Esophagus muscularis mucosa (tissue), 4 donors: ENCODE results near the gene IRAK2. TPM values are rescaled to one million over a fixed set of nuclear protein-coding genes. Genes with fewer than 3 reads are reported as not detected.

Experiments used
- DNase-seq: peaks from one replicate; pipeline ENCODE4 v3.0.0-alpha.2; 2017; ENCODE audit errors: extremely low spot score
- H3K27ac ChIP-seq, 4 donors: fragments of 200-600 bp; sonication (generic); replicated peaks in 1 of 4; 1 replicate in 3 of 4; 2 replicates in 1 of 4; pipeline ENCODE4 v1.5.1; 2016 to 2019; ENCODE audit warnings: mild to moderate bottlenecking in 1 of 4
- H3K27me3 ChIP-seq, 4 donors: fragments of 200-600 bp; sonication (generic); one replicate each; pipeline versions ENCODE4 v1.5.1 to v1.6.0; 2016 to 2019
- H3K36me3 ChIP-seq, 4 donors: fragments of 200-600 bp; sonication (generic); one replicate each; pipeline ENCODE4 v1.5.1; 2016 to 2019
- H3K4me1 ChIP-seq, 4 donors: fragments of 200-600 bp; sonication (generic); one replicate each; pipeline ENCODE4 v1.5.1; 2016 to 2019
- H3K4me3 ChIP-seq, 4 donors: fragments of 200-600 bp; sonication (generic); 1 replicate in 2 of 4; 2 replicates in 2 of 4; pipeline ENCODE4 v1.5.1; 2016 to 2019; ENCODE audit warnings: mild to moderate bottlenecking in 4 of 4, moderate library complexity in 1 of 4
- H3K9me3 ChIP-seq, 4 donors: fragments of 200-600 bp; sonication (generic); 1 replicate in 3 of 4; 2 replicates in 1 of 4; pipeline ENCODE4 v1.5.1; 2016 to 2019
- EP300 ChIP-seq: sonication (generic); formaldehyde crosslinking; IDR thresholded peaks from one replicate; pipeline ENCODE4 v1.6.1; 2017; ENCODE audit warnings: antibody characterized with exemption
- POLR2A ChIP-seq: fragments of 450-650 bp; IDR thresholded peaks from one replicate; pipeline ENCODE4 v1.6.1; 2017; ENCODE audit warnings: antibody characterized with exemption, moderate library complexity, mild to moderate bottlenecking, low read depth
- POLR2AphosphoS5 ChIP-seq, 2 donors: sonication (generic); formaldehyde crosslinking; IDR thresholded peaks; one replicate each; pipeline ENCODE4 v1.6.1; 2017; ENCODE audit warnings: antibody characterized with exemption in 2 of 2
- WGBS: methylation state at CpG from one replicate; pipeline ENCODE4 v1.1.5; 2018; 5-methylcytosine and 5-hydroxymethylcytosine counted together
- intact Hi-C: fragments of 100-400 bp; cut with DNase I; formaldehyde crosslinking; loops from one replicate; pipeline ENCODE4 v1.15.1; 2023
- total RNA-seq, 4 donors: library from RNA; depleted of rRNA; stranded (reverse); fragments of >200 nt; gene quantifications; one replicate each; pipeline versions ENCODE4 v1.1.0 to v1.2.1, GENCODE V29; 2016
- TF ChIP-seq, protein P1 (sequence below), 3 experiments: fragments of 200-600 bp in 2 of 3; fragments of 450-650 bp in 1 of 3; sonication (generic) in 2 of 3; IDR thresholded peaks; one replicate each; pipeline ENCODE4 v1.5.1; 2017 to 2019; ENCODE audit warnings: antibody characterized with exemption in 3 of 3, mild to moderate bottlenecking in 2 of 3, moderate library complexity in 1 of 3

Gene IRAK2
- total RNA-seq, 4 donors from 2014 or later, result 2.5 to 3.2 (median 2.8) TPM

DNA sequence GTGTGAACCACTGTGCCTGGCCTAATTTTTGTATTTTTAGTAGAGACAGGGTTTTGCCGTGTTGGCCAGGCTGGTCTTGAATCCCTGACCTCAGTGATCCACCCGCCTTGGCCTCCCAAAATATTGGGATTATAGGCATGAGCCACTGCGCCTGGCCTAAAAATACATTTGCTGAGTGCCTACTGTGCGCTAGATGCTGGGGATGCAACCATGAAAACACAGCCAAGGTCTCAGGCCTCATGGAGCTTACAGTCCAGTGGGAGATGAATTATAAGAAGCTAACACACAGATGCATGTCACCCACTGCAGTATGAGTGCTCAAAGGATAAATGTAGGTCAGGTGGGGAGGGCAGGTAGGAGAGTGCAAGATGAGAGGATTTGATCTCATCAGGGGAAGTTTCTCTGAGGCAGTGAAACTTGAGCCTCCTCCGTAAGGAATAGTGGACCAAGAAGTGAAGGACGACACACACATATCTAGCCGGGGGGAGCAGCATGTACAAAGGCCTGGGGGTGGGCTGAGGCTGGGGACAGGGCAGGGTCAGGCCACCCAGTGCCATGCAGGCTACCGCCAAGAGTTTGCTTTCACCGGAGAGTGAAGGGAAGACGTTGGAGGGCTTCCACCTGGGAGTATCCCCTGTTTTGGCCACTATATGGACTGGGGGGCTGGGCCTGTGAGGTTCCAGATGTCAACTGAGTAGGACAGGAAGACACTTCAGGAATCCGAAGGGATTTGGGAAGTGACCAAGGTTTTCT, 24.3 kb downstream of the IRAK2 start:
- Histone ChIP-seq H3K4me1 (peaks cover 54 to 80% (median 62%) of the 10 kb centered on the region in 4 donors), H3K4me3 (no peak overlapping the region), H3K36me3 (peaks cover 0 to 5% (median 0%) of the 10 kb centered on the region in 4 donors), H3K9me3 (no peaks in the 10 kb centered on the region), H3K27me3 (no peaks in the 10 kb centered on the region), H3K27ac (peak overlapping the region; percentile 63 to 90 (median 84))
- 74% methylated on average over 11 of the region's 11 CpGs for WGBS
- intact Hi-C loops, result no loop called here
- no peak for DNase-seq
- TF ChIP-seq POLR2AphosphoS5 (IDR thresholded peaks at IDR 0.05), result no peak
- TF ChIP-seq POLR2A, result no peak
- TF ChIP-seq EP300, result no peak
- TF ChIP-seq, protein P1, sequence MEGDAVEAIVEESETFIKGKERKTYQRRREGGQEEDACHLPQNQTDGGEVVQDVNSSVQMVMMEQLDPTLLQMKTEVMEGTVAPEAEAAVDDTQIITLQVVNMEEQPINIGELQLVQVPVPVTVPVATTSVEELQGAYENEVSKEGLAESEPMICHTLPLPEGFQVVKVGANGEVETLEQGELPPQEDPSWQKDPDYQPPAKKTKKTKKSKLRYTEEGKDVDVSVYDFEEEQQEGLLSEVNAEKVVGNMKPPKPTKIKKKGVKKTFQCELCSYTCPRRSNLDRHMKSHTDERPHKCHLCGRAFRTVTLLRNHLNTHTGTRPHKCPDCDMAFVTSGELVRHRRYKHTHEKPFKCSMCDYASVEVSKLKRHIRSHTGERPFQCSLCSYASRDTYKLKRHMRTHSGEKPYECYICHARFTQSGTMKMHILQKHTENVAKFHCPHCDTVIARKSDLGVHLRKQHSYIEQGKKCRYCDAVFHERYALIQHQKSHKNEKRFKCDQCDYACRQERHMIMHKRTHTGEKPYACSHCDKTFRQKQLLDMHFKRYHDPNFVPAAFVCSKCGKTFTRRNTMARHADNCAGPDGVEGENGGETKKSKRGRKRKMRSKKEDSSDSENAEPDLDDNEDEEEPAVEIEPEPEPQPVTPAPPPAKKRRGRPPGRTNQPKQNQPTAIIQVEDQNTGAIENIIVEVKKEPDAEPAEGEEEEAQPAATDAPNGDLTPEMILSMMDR (IDR thresholded peaks at IDR 0.05), result no peak

DNA sequence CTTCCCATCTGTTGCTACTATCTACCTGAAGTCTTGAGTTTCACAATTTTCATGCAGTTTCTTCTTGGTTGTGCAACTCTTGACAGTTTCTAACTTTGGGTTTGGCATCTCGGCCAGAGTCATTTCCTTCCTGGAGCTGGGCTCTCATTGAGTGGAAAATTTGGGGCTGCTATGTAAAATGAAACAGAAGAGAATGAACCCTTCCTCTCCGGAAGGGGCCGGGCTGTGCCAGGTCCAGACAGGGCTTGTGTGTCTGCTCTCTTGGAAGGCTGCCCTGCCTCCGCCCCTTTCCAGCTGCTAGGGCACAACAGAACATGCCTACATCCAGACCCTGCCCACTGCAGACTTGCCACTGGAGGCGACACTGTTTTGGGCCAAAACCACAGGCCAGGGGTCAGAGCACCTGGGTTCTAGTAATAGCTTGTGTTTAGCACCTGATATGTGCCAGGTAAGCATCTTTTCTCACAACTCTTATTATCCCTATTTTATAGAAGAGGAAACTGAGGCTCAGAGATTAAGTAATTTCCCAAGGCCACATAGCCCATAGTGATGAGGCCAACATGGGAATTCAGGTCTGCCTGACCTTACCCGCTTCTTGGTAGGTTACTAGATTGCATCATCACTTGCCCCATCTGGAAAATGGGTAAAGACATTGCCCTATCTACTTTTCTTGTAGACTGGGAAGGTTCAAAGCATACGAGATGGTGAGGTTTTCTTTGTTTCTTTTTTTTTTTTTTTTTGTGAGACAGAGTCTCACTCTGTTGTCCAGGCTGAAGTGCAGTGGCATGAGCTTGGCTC, 25.0 kb downstream of the IRAK2 start:
- H3K4me1 ChIP-seq, result peaks cover 62 to 88% (median 69%) of the 10 kb centered on the region in 4 donors
- 50% methylated on average over 7 of the region's 7 CpGs for WGBS
- no peak for TF ChIP-seq POLR2A
- TF ChIP-seq POLR2AphosphoS5 (IDR thresholded peaks at IDR 0.05), result peak; percentile 49 to 69
- peak overlapping the region; percentile 63 to 90 (median 84) for H3K27ac ChIP-seq
- H3K9me3 ChIP-seq, result no peaks in the 10 kb centered on the region
- intact Hi-C loops, result no loop called here
- no peaks in the 10 kb centered on the region for H3K27me3 ChIP-seq
- H3K36me3 ChIP-seq, result no peaks in the 10 kb centered on the region
- peak; percentile 97 for DNase-seq
- H3K4me3 ChIP-seq, result no peak overlapping the region

DNA sequence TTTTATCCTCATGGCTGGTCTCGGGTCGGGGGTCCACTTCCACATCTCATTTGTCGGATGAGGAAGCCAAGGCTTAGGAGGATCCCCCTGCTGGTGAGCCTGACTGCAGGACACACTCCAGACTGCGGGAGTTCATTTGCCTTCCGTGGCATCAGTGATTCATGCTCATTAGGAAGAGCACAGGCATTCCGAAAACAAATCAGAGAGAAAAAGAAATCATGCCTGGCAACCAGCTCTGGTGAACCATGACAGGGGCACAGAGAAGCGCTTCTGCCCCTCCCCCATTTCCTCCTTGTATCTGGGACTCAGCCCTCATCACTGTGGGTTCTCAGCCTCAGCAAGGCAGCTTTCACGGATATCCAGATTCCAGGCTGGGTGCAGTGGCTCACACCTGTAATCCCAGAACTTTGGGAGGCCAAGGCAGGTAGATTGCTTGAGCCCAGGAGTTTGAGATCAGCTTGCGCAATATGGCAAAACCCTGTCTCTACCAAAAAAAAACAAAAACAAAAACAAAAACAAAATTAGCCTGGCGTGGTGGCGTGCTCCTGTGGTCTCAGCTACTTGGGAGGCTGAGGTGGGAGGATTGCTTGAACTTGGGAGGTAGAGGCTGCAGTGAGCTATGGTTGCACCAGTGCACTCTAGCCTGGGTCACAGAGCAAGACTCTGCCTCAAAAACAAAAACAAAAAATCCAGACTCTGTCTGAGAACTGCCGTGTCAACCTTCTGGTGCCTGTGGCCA, 28.4 kb downstream of the IRAK2 start:
- peak overlapping the region; percentile 86 to 90 (median 88) for H3K27ac ChIP-seq
- WGBS, result 73% methylated on average over 12 of the region's 12 CpGs
- no peaks in the 10 kb centered on the region for H3K36me3 ChIP-seq
- intact Hi-C loops, result no loop called here
- no peak overlapping the region for H3K4me3 ChIP-seq
- TF ChIP-seq POLR2A, result no peak
- TF ChIP-seq, protein P1 (IDR thresholded peaks at IDR 0.05), result peak in 2 of 3 experiments; percentile 12 to 42
- TF ChIP-seq POLR2AphosphoS5 (IDR thresholded peaks at IDR 0.05), result peak in 1 of 2 donors; percentile 13
- peaks cover 75 to 83% (median 77%) of the 10 kb centered on the region in 4 donors for H3K4me1 ChIP-seq
- no peaks in the 10 kb centered on the region for H3K27me3 ChIP-seq
- no peak for DNase-seq
- no peaks in the 10 kb centered on the region for H3K9me3 ChIP-seq

DNA sequence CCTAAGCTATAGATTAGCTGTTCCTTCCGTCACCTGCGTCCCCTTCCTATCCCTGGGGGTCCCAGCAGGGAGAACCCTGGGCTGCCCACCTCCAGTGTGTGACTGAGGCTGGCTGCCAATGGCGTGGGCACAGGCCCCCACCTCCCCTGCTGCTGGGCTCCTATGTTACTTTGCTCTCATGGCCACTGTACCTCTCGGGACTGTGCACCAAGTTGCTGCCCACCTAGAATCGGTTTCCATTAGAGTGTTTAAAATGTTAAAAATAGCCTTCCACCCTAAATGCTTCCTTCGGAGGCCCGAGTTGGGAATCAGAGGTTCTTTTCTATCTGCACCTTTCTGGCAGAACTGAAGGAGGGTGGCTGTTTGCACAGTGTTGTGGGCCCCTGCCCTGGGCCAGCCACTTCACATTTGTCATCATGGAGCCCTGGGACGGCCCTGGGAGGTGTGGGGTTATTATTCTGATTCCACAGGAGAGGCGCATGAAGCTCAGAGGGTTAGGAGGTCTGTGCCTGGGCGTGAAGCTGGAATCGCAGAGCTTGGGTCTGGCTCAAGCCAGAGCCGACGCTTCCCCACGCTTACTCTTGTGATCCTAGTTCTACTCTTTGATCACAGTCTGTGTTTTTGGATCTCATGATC, 29.1 kb downstream of the IRAK2 start:
- WGBS, result 79% methylated on average over 12 of the region's 14 CpGs
- peaks cover 72 to 78% (median 77%) of the 10 kb centered on the region in 4 donors for H3K4me1 ChIP-seq

More for the DNA sequence above, 29.1 kb downstream of the IRAK2 start:
- intact Hi-C loops, result no loop called here
- DNase-seq, result no peak
- no peak for TF ChIP-seq POLR2AphosphoS5 (IDR thresholded peaks at IDR 0.05)
- no peak for TF ChIP-seq EP300
- TF ChIP-seq, protein P1 (IDR thresholded peaks at IDR 0.05), result no peak
- no peak for TF ChIP-seq POLR2A
- Histone ChIP-seq H3K36me3 (no peaks in the 10 kb centered on the region), H3K27ac (peak overlapping the region; percentile 86 to 90 (median 88)), H3K9me3 (no peaks in the 10 kb centered on the region), H3K4me3 (no peak overlapping the region), H3K27me3 (no peaks in the 10 kb centered on the region)
